OCI-LY7 (cell line): ENCODE measurements around the gene SLAMF8.

Source experiments
- EZH2phosphoT487 ChIP-seq: fragments of 200-600 bp; sonication (generic); IDR thresholded peaks from 2 replicates; pipeline ENCODE4 v1.6.1; 2018; ENCODE audit warnings: low read depth, borderline replicate concordance, mild to moderate bottlenecking, mixed run types, antibody characterized with exemption, low read length, moderate library complexity, mixed read lengths
- TF ChIP-seq, protein P1 (sequence below): fragments of 200-600 bp; sonication (generic); conservative IDR thresholded peaks from 2 replicates; pipeline ENCODE4 v1.5.1; 2014; ENCODE audit warnings: mild to moderate bottlenecking, antibody characterized with exemption, low read length, moderate library complexity, mixed read lengths

DNA sequence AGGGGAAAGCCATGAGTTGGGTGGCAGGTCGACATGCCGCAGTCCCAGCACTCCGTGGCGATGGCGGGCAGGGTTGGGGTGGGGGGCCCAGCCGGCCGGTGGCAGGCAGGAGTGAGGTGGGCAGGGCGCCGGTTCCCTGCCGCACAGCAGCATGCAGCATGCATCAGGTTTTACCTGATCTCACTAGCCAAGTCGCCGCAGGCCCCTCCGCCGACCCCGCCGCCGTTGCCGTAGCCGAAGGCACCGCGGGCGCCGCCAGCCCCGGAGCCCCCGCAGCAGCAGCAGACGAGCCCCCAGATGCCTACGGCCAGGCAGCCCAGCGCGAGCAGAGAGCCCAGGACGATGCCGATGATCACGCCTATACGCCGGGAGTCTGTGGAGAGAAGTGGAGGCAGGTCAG, 29.0 kb downstream of the SLAMF8 start:
- TF ChIP-seq, protein P1, sequence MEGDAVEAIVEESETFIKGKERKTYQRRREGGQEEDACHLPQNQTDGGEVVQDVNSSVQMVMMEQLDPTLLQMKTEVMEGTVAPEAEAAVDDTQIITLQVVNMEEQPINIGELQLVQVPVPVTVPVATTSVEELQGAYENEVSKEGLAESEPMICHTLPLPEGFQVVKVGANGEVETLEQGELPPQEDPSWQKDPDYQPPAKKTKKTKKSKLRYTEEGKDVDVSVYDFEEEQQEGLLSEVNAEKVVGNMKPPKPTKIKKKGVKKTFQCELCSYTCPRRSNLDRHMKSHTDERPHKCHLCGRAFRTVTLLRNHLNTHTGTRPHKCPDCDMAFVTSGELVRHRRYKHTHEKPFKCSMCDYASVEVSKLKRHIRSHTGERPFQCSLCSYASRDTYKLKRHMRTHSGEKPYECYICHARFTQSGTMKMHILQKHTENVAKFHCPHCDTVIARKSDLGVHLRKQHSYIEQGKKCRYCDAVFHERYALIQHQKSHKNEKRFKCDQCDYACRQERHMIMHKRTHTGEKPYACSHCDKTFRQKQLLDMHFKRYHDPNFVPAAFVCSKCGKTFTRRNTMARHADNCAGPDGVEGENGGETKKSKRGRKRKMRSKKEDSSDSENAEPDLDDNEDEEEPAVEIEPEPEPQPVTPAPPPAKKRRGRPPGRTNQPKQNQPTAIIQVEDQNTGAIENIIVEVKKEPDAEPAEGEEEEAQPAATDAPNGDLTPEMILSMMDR, result no peak
- no peak for TF ChIP-seq EZH2phosphoT487
